MM.1S (cell line): ENCODE data around the gene KIF4B.

ENCODE experiments used
- CTCF ChIP-seq: fragments of 300-600 bp; sonication (generic); IDR thresholded peaks from 2 replicates; pipeline ENCODE4 v1.5.1; 2016; ENCODE audit warnings: antibody characterized with exemption, low read length, mixed read lengths
- EZH2 ChIP-seq: fragments of 300-600 bp; sonication (generic); optimal IDR thresholded peaks from 2 replicates; pipeline ENCODE3; 2017; ENCODE audit warnings: low read depth, mild to moderate bottlenecking, antibody characterized with exemption, low read length, mixed read lengths
- EZH2phosphoT487 ChIP-seq: fragments of 300-600 bp; sonication (generic); IDR thresholded peaks from 2 replicates; pipeline ENCODE4 v1.6.1; 2018; ENCODE audit warnings: antibody characterized with exemption, low read length

GRCh38 chr5:155053501-155053900 lies 39.9 kb downstream of the KIF4B start:
- TF ChIP-seq CTCF (no peak), EZH2 (no peak), EZH2phosphoT487 (no peak)
